Mucosa of descending colon (tissue), 3 donors: ENCODE data around the gene MPPE1. TPM values are rescaled to one million over a fixed set of nuclear protein-coding genes. Genes with fewer than 3 reads are reported as not detected.

Source experiments
- ATAC-seq: fragments of 200-7000 bp; cut with Tn5 transposase; one replicate; pipeline ENCODE4 v1.9.1; 2020; ENCODE audit warnings: mild to moderate bottlenecking, moderate library complexity
- DNase-seq, 3 donors: peaks; one replicate each; pipeline ENCODE4 v3.0.0-alpha.2; 2020
- H3K36me3 ChIP-seq: fragments of 200-600 bp; one replicate; pipeline ENCODE4 v1.8.0; 2021; ENCODE audit warnings: low read depth, mild to moderate bottlenecking
- H3K4me1 ChIP-seq: fragments of 200-600 bp; one replicate; pipeline ENCODE4 v1.8.0; 2021; ENCODE audit warnings: low read depth, mild to moderate bottlenecking
- H3K4me3 ChIP-seq: fragments of 200-600 bp; one replicate; pipeline ENCODE4 v1.8.0; 2021; ENCODE audit warnings: mild to moderate bottlenecking
- H3K9me3 ChIP-seq: fragments of 200-600 bp; one replicate; pipeline ENCODE4 v1.8.0; 2021; ENCODE audit warnings: mild to moderate bottlenecking
- CTCF ChIP-seq: fragments of 200-600 bp; IDR thresholded peaks from one replicate; pipeline ENCODE4 v1.8.0; 2022; ENCODE audit warnings: antibody characterized with exemption, mild to moderate bottlenecking
- intact Hi-C, 2 donors: fragments of 100-400 bp; cut with DNase I in 1 of 2; cut with micrococcal nuclease in 1 of 2; formaldehyde crosslinking; loops; one replicate each; pipeline versions ENCODE4 v1.11.0 to v1.11.1; 2022; cut with DNase I, micrococcal nuclease
- total RNA-seq, 3 donors: library from RNA; stranded (reverse); fragmentation: NEBNext Ultra II Directional in 2 of 3; extraction: Animal tissue kit (Norgen Biotek cat#: 25700) in 2 of 3; gene quantifications; one replicate each; pipeline versions ENCODE4 v1.2.1 to v1.2.4, GENCODE V29; 2021 to 2023
- donor health status: DM: no; HTN: no; CAD: no; lungs with moderate emphysema.
- donor health status: DM: no; HTN: no; CAD: no.
- donor health status: DM: no; HTN: yes; CAD: no.

Gene MPPE1
- total RNA-seq, 3 donors from 2014 or later = 56.7 to 103 (median 68.8) TPM

- DNase-seq (no peak), ATAC-seq (no peak)
- TF ChIP-seq CTCF = no peak
- H3K36me3 ChIP-seq = no peaks in the 10 kb centered on the region
- no peak overlapping the region for H3K4me3 ChIP-seq
- H3K9me3 ChIP-seq = peaks cover 7% of the 10 kb centered on the region
- intact Hi-C loops = no loop called here
- no peaks in the 10 kb centered on the region for H3K4me1 ChIP-seq
Observed at GRCh38 chr18:11953113-11953512, 45.0 kb upstream of the MPPE1 start.

- no peak for TF ChIP-seq CTCF
- no peak overlapping the region for H3K4me3 ChIP-seq
Observed at GRCh38 chr18:11951390-11951851, 43.3 kb upstream of the MPPE1 start.

GRCh38 chr18:11950824-11951223, 42.7 kb upstream of the MPPE1 start:
- H3K4me3 ChIP-seq = no peak overlapping the region
- H3K9me3 ChIP-seq = no peaks in the 10 kb centered on the region
- H3K4me1 ChIP-seq = peaks cover 19% of the 10 kb centered on the region
- no peaks in the 10 kb centered on the region for H3K36me3 ChIP-seq
- TF ChIP-seq CTCF = no peak
- intact Hi-C loops = no loop called here
- ATAC-seq = no peak
- DNase-seq = no peak

More at GRCh38 chr18:11951390-11951851, 43.3 kb upstream of the MPPE1 start:
- no peaks in the 10 kb centered on the region for H3K9me3 ChIP-seq
- ATAC-seq = no peak
- intact Hi-C loops = no loop called here
- H3K36me3 ChIP-seq = no peaks in the 10 kb centered on the region
- peaks cover 14% of the 10 kb centered on the region for H3K4me1 ChIP-seq
- DNase-seq = no peak

- no peaks in the 10 kb centered on the region for H3K36me3 ChIP-seq
- no peak overlapping the region for H3K4me3 ChIP-seq
- H3K9me3 ChIP-seq = no peaks in the 10 kb centered on the region
- intact Hi-C loops = no loop called here
- peaks cover 19% of the 10 kb centered on the region for H3K4me1 ChIP-seq
- no peak for ATAC-seq
- no peak for TF ChIP-seq CTCF
- no peak for DNase-seq
Observed at GRCh38 chr18:11948852-11949523, 40.9 kb upstream of the MPPE1 start.

DNA sequence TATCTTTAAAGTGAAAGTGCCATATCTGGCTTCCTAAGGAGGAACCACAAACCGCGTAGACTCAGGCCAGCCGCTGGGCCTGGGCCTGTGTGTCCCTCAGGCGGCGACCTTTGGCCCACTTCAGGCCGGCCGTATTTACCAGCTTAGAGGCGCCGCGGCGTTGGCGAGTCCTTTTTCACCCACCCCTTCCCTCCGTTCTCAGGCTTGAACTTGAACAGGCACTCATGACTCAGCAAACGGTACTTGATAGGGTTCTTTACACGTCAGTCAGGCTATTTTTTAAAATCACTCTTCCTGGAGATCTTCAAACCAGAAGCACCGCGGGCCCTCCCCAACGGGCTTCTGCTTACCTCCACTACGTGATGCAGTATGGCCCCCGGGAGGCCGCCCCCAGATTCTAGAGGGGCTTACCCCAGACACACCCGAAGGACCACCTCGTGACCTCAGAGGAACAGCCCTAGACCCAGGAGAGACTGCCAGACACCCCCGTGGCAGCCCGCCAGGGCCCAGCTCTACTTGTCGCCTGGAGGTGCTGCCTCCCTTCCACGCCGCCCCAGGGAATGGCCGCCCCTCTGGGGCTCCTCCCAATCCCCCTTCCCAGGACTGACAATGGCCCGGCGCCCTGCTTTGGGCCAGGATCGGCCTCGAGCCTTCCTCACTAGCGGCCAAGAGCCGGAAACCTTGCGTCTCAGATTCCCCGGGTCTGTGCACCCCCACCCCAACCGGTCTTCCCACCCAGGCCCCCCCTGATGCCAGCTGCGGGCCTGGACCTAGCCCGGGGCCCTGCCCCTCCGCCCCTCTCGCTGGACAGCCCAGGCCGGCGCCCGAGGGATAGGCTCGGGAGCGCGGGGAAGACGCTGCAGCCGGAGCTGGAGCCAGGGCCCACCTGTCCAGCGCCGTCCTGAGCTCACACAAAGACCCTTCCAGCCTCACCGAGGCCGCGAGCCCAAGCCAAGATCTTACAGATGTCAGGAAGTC, 39.4 kb upstream of the MPPE1 start:
- no peak for TF ChIP-seq CTCF
- peak; percentile 97 for ATAC-seq
- peak; percentile 88 to 94 (median 94) for DNase-seq
- Histone ChIP-seq H3K36me3 (no peaks in the 10 kb centered on the region), H3K9me3 (no peaks in the 10 kb centered on the region), H3K4me1 (peaks cover 19% of the 10 kb centered on the region), H3K4me3 (no peak overlapping the region)
- intact Hi-C loops = no loop called here
